Measurements from ENCODE around the gene SYT13. TPM values are rescaled to one million over a fixed set of nuclear protein-coding genes. Genes with fewer than 3 reads are reported as not detected.

Gene SYT13
- total RNA-seq, 4 donors from 2014 or later: not detected

- TF ChIP-seq CTCF (IDR thresholded peaks at IDR 0.05; ENCODE audit: low read depth): no peak
Measured at GRCh38 chr11:45209000-45209879, 76.9 kb downstream of the SYT13 start.

GRCh38 chr11:45208135-45208534 lies 78.0 kb downstream of the SYT13 start:
- TF ChIP-seq CTCF (IDR thresholded peaks at IDR 0.05; ENCODE audit: low read depth): no peak

- TF ChIP-seq CTCF (IDR thresholded peaks at IDR 0.05; ENCODE audit: low read depth): no peak
Measured at GRCh38 chr11:45205978-45206377, 80.2 kb downstream of the SYT13 start.

- no peak for TF ChIP-seq CTCF (IDR thresholded peaks at IDR 0.05; ENCODE audit: low read depth)
Measured at GRCh38 chr11:45204761-45205160, 81.4 kb downstream of the SYT13 start.

- TF ChIP-seq CTCF (IDR thresholded peaks at IDR 0.05; ENCODE audit: low read depth): no peak
Measured at GRCh38 chr11:45193695-45194094, 92.4 kb downstream of the SYT13 start.

Other genes starting within 250 kb of the SYT13 start
- 10 to 100 TPM in 1 of 4 donors, 1 to 10 TPM in 3; 3.9 to 11.3 (median 6.4) TPM for gene PRDM11, start 139.7 kb downstream of the SYT13 start, total RNA-seq